PFSK-1 (cell line): ENCODE data around the gene TUBB4A.

Experiments
- POLR2AphosphoS5 ChIP-seq: IDR thresholded peaks from 2 replicates; pipeline ENCODE4 v1.6.1; 2012; ENCODE audit warnings: low read depth, mild to moderate bottlenecking, control low read depth, low read length, moderate library complexity
- REST ChIP-seq, 2 experiments: IDR thresholded peaks; 2 replicates each; pipeline versions ENCODE4 v1.6.1 to v1.8.0; 2011 to 2012; ENCODE audit warnings: low read depth in 2 of 2, low read length in 2 of 2, control low read depth in 1 of 2, inconsistent platforms in 1 of 2, mild to moderate bottlenecking in 1 of 2, moderate library complexity in 1 of 2; ENCODE audit not compliant: insufficient read depth in 1 of 2
- SIN3A ChIP-seq: IDR thresholded peaks from 2 replicates; pipeline ENCODE4 v1.6.1; 2012; ENCODE audit warnings: mild to moderate bottlenecking, low read length, moderate library complexity, borderline replicate concordance; ENCODE audit not compliant: insufficient read depth
- TAF1 ChIP-seq: IDR thresholded peaks from 2 replicates; pipeline ENCODE4 v1.6.1; 2012; ENCODE audit warnings: low read length, control low read depth, borderline replicate concordance; ENCODE audit not compliant: insufficient read depth

- no peak for TF ChIP-seq REST (IDR thresholded peaks at IDR 0.05; ENCODE audit: insufficient read depth in 1 of 2, low read depth in 2 of 2, low read length in 2 of 2)
- no peak for TF ChIP-seq POLR2AphosphoS5
- TF ChIP-seq TAF1: no peak
- TF ChIP-seq SIN3A: no peak
Observed at GRCh38 chr19:6543866-6544347, 41.8 kb upstream of the TUBB4A start.
